Activated CD4-positive, CD25-positive, alpha-beta regulatory T cell treated with anti-CD3 and anti-CD28 coated beads, Interleukin-2, amount 50 U/mL, for 16 hours (primary cell): ENCODE results near the gene DMRT2.

Source experiments
- DNase-seq: peaks from one replicate; pipeline ENCODE4 v3.0.0-alpha.2; 2020; ENCODE audit warnings: low read depth, low spot score

Gene DMRT2

GRCh38 chr9:1050125-1050895 is at the start of gene DMRT2:
TSS of gene DMRT2 (plus strand) at chr9:1050357. CDS start at chr9:1051614, 1,257 bp downstream.
- no peak for DNase-seq

GRCh38 chr9:1001838-1002237 is 48.3 kb upstream of the DMRT2 start:
- no peak for DNase-seq

DNA sequence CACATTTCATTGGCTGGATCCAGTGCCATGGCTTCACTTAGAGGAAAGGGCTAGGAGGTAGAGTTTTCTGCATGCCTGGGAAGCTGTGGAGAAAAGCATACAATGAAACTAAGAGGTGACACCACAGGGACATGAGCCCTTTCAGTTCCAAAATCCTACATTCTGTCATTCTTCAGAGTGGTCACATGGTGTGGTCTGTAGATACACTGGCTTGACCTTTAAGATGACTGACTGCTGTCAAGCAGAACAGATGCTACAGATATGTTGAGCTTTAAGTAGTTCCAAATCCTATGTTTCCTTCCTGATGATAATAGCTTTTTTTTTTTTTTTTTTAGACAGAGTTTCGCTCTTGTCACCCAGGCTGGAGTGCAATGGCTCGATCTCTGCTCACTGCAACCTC is 47.5 kb upstream of the DMRT2 start:
- no peak for DNase-seq

- DNase-seq: no peak
Measured at GRCh38 chr9:1005043-1005667, 45.0 kb upstream of the DMRT2 start.

GRCh38 chr9:1007312-1007711 is 42.8 kb upstream of the DMRT2 start:
- no peak for DNase-seq

GRCh38 chr9:1008216-1008615 is 41.9 kb upstream of the DMRT2 start:
- DNase-seq: no peak

- peak; percentile 42 for DNase-seq
Measured at GRCh38 chr9:1009101-1009707, 41.0 kb upstream of the DMRT2 start.

DNA sequence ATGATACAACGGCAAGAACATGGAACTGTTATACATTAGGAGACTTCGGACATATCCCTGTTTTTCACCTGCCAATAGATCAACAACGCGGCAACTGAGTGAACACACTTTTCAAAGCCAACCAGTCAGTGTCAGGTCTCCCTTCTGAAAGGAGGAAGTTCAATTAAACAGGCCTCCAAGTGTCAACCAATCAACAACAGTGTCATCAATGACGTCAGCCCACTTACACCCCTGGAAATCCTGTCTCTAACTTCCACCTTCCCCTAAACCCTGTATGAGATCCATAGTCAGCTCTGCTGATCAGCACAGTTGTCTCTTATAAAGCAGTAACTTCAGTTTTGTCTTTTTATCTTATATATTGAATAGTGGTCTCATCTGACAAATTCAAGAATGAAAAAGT is 37.1 kb upstream of the DMRT2 start:
- no peak for DNase-seq

DNA sequence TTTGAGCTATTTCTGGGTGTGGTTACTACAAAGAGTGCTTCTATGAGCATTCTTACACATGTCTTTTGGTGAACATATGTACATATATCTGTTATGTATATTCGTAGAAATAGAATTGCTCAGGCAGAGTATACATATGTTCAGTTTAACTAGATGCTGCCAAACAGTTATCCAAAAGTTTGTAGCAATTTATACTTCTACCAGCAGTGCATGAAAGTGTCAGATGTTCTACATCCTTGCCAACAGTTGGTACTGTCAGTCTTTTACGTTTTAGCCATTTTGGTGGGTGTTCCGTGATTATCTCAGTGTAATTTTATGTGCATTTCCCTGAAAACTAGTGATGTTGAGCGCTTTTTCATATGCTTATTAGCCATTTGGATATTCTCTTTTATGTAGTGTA is 35.9 kb upstream of the DMRT2 start:
- DNase-seq: no peak

DNA sequence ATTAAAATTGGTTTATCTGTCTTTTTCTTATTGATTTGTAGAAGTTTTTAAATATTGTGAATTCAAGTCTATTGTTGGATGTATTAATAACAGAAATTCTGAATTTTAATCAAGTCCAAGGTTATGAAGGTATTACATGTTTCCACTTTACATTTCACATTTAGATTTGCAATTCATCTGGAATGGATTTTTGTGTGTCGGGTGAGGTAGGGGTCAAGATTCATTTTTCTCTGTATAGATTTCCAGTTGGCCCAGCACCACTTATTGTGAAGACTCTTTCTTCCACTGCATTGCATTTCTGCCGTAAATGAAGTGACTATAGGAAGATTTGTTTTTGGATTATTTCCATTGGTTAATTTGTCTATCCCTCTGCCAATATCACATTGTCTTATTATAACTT is 35.5 kb upstream of the DMRT2 start:
- DNase-seq: no peak

DNA sequence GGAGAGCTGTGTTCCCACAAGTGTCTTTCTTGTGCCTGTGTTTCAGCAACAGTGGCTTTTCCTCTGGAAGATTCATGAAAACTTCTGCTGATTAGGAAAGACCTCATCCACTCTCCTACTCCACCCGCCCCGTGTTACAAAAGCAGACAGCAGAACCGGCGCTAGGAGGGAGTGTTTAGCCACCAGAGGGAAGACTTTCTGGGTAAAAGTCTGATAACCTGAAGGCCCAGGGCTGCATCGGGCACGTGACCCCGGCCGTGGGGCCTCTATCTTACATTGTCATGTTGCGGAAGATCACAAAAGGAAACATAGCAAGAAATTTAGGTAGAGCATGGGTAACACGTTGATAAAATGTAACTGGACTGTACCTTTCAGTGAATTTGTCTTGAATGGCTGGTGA is 32.0 kb upstream of the DMRT2 start:
- DNase-seq: no peak

- no peak for DNase-seq
Measured at GRCh38 chr9:1024112-1024511, 26.0 kb upstream of the DMRT2 start.

DNA sequence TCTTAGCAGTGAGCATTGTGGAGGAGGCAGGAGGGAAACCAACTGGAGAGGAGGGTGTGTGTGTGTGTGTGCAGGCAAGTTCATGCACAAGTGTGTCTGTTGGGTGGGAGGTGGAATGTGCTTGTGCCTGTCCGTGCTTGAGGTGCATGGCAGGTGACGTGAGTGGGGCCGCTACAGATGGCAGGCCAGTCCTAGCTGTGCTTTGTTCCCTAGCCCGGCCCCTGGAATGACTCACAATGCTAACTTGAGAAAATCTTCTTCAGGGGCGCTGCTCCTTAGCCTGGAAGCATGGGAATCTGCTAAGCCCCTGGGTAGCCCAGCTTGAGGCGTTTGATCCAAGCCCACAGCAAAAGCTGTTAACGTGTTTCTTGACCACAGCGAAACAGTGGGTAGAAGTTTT is 25.0 kb upstream of the DMRT2 start:
- no peak for DNase-seq

- no peak for DNase-seq
Measured at GRCh38 chr9:1026219-1026618, 23.9 kb upstream of the DMRT2 start.

GRCh38 chr9:1028501-1029190 is 21.5 kb upstream of the DMRT2 start:
- DNase-seq: no peak

DNA sequence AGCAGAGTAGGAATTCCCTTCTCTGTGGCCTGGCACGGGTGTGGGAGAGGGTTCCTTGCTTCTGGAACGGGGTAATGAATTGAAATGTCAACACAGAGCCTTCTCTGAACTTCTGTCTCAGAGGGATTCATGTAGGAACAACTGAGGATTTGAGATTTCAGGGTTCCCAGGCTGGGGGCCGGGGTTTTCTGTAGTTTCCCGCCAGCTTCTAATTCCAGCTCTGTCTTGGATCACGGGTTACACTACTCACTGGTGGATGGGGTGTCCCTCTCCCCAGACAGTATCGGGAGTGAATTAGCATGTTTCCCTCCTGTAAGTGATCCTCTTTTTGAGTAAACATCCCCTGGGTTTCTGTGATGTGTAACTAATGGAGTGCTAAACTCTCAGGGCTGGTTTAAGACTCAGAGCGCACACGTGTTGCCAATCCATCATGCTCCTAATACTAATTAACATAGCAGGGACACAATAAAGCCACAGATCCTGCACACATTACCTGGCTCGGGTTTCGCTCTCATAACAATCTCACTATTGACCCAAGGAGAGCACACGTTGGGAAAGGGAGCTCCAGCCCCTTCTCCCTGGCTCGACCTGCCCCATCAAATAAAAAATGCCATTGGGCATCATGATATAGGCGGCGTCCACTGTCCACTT is 18.1 kb upstream of the DMRT2 start:
- DNase-seq: no peak

DNA sequence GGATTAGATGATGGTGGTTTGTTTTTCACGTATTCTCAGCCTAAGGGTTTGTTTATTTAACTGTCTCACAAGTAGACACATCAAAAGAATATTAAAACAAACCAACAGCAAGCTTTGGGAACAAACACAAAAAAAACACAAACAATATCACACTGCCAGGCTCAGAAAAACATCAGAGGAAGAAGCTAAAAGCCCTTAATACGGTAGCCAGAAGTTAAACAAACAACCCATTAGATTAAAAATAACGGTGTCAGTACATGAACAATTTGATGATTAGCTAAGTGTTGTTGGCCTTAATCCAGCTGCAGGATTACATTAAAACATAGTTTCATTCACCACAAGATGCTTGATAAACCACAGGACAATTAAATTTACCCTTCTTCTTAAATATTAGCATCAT is 15.9 kb upstream of the DMRT2 start:
- no peak for DNase-seq

GRCh38 chr9:1039589-1039988 is 10.6 kb upstream of the DMRT2 start:
- no peak for DNase-seq

DNA sequence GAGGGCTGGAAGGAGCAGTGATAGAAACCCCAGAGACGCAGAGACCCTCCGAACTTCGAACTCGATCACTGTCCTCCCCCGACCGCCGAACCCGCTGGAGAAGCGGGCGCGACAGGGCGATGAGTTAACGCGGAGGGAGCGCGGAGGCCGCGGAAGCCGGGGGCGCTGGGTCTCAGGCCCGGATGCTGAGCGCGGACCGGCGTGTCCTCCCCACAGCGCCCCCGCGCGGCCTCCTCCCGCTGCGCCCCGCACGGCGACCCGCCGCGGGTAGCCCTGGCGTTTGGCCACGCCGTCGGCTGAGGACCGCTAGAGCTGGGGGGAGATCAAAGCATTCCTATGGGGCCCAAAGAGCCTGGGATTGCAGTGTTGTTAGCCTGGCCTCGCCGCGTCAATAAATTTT is 7.7 kb upstream of the DMRT2 start:
- no peak for DNase-seq

GRCh38 chr9:1044643-1045042 is 5.5 kb upstream of the DMRT2 start:
- DNase-seq: no peak

DNA sequence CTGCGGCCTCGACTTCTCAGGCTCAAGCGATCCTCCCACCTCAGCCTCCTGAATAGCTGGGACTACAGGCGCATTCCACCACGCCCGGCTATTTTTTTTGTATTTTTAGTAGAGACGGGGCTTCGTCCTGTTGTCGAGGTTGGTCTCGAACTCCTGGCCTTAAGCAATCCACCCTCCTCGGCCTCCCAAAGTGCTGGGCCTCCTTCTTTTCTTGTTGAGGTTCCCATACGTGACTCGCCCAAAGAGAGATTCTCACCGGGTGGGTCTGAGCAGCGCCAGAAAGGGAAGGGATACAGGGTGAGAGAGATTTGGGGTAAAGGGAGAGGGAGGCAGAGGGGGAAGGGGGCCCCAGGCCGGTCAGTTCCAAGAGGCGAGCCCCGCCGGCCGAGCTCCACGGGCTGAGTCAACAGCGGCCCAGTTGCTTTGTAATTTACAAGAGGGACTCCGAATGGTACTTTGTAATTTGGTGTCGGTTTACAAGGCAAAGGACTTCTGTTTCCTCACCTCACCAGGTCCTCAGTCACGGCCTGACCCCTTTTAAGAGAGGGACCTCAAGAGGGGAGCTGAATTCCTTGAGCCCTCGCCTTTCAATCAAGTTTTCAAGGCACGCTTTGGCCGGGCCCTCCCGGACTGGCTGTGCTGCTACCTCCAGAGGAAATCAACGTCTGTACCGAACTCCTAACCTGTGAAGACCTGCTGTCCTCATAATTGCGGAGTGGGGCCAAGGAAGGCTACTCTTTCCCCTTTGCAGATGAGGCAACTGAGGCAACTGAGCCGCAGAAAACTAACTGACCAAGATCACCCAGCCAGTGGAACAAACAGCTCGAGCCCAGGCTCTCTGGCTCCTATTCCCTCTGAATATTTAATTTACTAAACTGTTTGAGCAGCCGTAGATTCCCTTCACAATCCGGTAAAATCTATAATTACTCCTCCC is 3.3 kb upstream of the DMRT2 start:
- no peak for DNase-seq
